ENCODE results near the gene OR8K3.

OR8K3 gene

GRCh38 chr11:56314844-56315243 is at the start of gene OR8K3:
Gene OR8K3, plus strand, starts transcription at chr11:56315144. Its CDS starts 3,163 bp downstream, at chr11:56318307.
- DNase-seq = no peak

- no peak for DNase-seq
Observed at GRCh38 chr11:56271092-56271491, 43.9 kb upstream of the OR8K3 start.

- DNase-seq = no peak
Observed at GRCh38 chr11:56273854-56274253, 41.1 kb upstream of the OR8K3 start, which contains the start of gene OR5T1. Gene OR5T1, plus strand, starts transcription at chr11:56274154. Its CDS starts 1,485 bp downstream, at chr11:56275639.

- no peak for DNase-seq
Observed at GRCh38 chr11:56292154-56292553, 22.8 kb upstream of the OR8K3 start, which contains the start of gene OR8H1. Gene OR8H1, minus strand, starts transcription at chr11:56292254. Its CDS starts 1,192 bp downstream, at chr11:56291062.

GRCh38 chr11:56296898-56297297 is 18.0 kb upstream of the OR8K3 start:
- DNase-seq = no peak

GRCh38 chr11:56307836-56308235 is 7.1 kb upstream of the OR8K3 start:
- no peak for DNase-seq

- DNase-seq = no peak
Observed at GRCh38 chr11:56331861-56332491, 17.0 kb downstream of the OR8K3 start.

GRCh38 chr11:56333156-56333555 is 18.2 kb downstream of the OR8K3 start:
- no peak for DNase-seq

GRCh38 chr11:56340289-56340688 is 25.3 kb downstream of the OR8K3 start:
- no peak for DNase-seq

GRCh38 chr11:56345739-56346138 is 30.8 kb downstream of the OR8K3 start, which contains the start of gene OR8K1:
Gene OR8K1, plus strand, starts transcription at chr11:56346039. Its CDS starts 0 bp downstream, at chr11:56346039.
- DNase-seq = no peak

- DNase-seq = no peak
Observed at GRCh38 chr11:56353991-56354390, 39.0 kb downstream of the OR8K3 start, which contains the start of gene OR8J1. Gene OR8J1, plus strand, starts transcription at chr11:56354291. Its CDS starts 5,956 bp downstream, at chr11:56360247.

Data from CD4-positive, alpha-beta T cell treated with Interleukin-1 beta for 1 hour (primary cell).